Suppressor macrophage treated with lipopolysaccharide for 1 hour (primary cell): Measurements from ENCODE around the gene CFAP53.
"Not testable (repeated sequence)": the region's sequence is repeated elsewhere in the genome, so short reads cannot be mapped to it uniquely, and the experiment has no call there.

Experiments used
- DNase-seq, 3 donors: peaks; one replicate each; pipeline ENCODE4 v3.0.0-alpha.2; 2020 to 2022

Gene CFAP53

GRCh38 chr18:50266248-50266704 lies at the start of gene CFAP53:
Gene CFAP53, minus strand, starts transcription at chr18:50266495. Its CDS starts 91 bp downstream, at chr18:50266404.
- peak; percentile 93 to 96 (median 94) for DNase-seq

- no peak for DNase-seq
Observed at GRCh38 chr18:50315100-50315871, 49.0 kb upstream of the CFAP53 start.

- DNase-seq = no peak
Observed at GRCh38 chr18:50313873-50314460, 47.7 kb upstream of the CFAP53 start.

GRCh38 chr18:50313031-50313607 lies 46.8 kb upstream of the CFAP53 start:
- DNase-seq = peak; percentile 10 to 53 (median 35)

- DNase-seq = no peak
Observed at GRCh38 chr18:50312296-50313030, 46.2 kb upstream of the CFAP53 start.

GRCh38 chr18:50311650-50312049 lies 45.4 kb upstream of the CFAP53 start:
- peak in 1 of 3 donors; percentile 6 for DNase-seq

GRCh38 chr18:50310080-50310479 lies 43.8 kb upstream of the CFAP53 start:
- no peak for DNase-seq

- DNase-seq = not testable (repeated sequence)
Observed at GRCh38 chr18:50308851-50309250, 42.6 kb upstream of the CFAP53 start.

GRCh38 chr18:50307738-50308470 lies 41.6 kb upstream of the CFAP53 start:
- peak; percentile 97 to 99 (median 99) for DNase-seq

GRCh38 chr18:50307400-50307737 lies 41.1 kb upstream of the CFAP53 start:
- DNase-seq = no peak

GRCh38 chr18:50306944-50307343 lies 40.6 kb upstream of the CFAP53 start:
- no peak for DNase-seq

GRCh38 chr18:50301074-50301473 lies 34.8 kb upstream of the CFAP53 start:
- DNase-seq = no peak

GRCh38 chr18:50299626-50300388 lies 33.5 kb upstream of the CFAP53 start:
- DNase-seq = no peak

GRCh38 chr18:50298443-50299284 lies 32.4 kb upstream of the CFAP53 start:
- no peak for DNase-seq

- DNase-seq = peak; percentile 87 to 91 (median 91)
Observed at GRCh38 chr18:50297621-50298442, 31.5 kb upstream of the CFAP53 start.

GRCh38 chr18:50293039-50293438 lies 26.7 kb upstream of the CFAP53 start:
- DNase-seq = no peak

- peak in 2 of 3 donors; percentile 13 to 23 for DNase-seq
Observed at GRCh38 chr18:50289108-50289443, 22.8 kb upstream of the CFAP53 start.

GRCh38 chr18:50288348-50289107 lies 22.2 kb upstream of the CFAP53 start:
- DNase-seq = peak in 1 of 3 donors; percentile 30
